ENCODE measurements around the gene NUDT8. TPM values are rescaled to one million over a fixed set of nuclear protein-coding genes. Genes with fewer than 3 reads are reported as not detected.
A peak's percentile ranks its signal among the peaks of the same experiment; 100 is the strongest.

Gene NUDT8
- total RNA-seq, 1 donor from 2014 or later: 5.3 TPM

- Mint-ChIP-seq H3K9me3 (no peaks in the 10 kb centered on the region), H3K27ac (no peak overlapping the region), H3K4me1 (peaks cover 51% of the 10 kb centered on the region), H3K4me3 (no peak overlapping the region), H3K36me3 (ENCODE audit: low read depth) (peaks cover 47% of the 10 kb centered on the region), H3K27me3 (no peaks in the 10 kb centered on the region)
- DNase-seq (no peak), ATAC-seq (ENCODE audit: low read depth) (no peak)
- TF ChIP-seq CTCF (IDR thresholded peaks at IDR 0.05): no peak
- POLR2A ChIA-PET: interaction anchor here (4.2 kb wide), 1 partner anchor 22 kb away, joined by 28 read pairs; no protein-coding TSS in a partner anchor
- CTCF ChIA-PET: no interaction called here
- intact Hi-C loops (cut with micrococcal nuclease): loop anchor here (5.0 to 10.0 kb wide), 2 partner anchors 259 to 664 kb away; partner anchors contain the start of genes C11orf24 and POLD4
These were observed 18.6 kb downstream of the NUDT8 start for GRCh38 chr11:67611165-67611564.

GRCh38 chr11:67610302-67610868 lies 19.4 kb downstream of the NUDT8 start:
- H3K9me3 Mint-ChIP-seq: no peaks in the 10 kb centered on the region
- peaks cover 3% of the 10 kb centered on the region for H3K27me3 Mint-ChIP-seq
- intact Hi-C loops (cut with micrococcal nuclease): loop anchor here (5.0 to 10.0 kb wide), 2 partner anchors 258 to 664 kb away; partner anchors contain the start of genes C11orf24 and POLD4
- H3K27ac Mint-ChIP-seq: no peak overlapping the region
- TF ChIP-seq CTCF (IDR thresholded peaks at IDR 0.05): no peak
- peaks cover 47% of the 10 kb centered on the region for H3K36me3 Mint-ChIP-seq (ENCODE audit: low read depth)
- H3K4me3 Mint-ChIP-seq: no peak overlapping the region
- ATAC-seq (ENCODE audit: low read depth) (no peak), DNase-seq (no peak)
- ChIA-PET CTCF (no interaction called here), POLR2A (interaction anchor here (0.9 kb wide), 1 partner anchor 27 kb away, joined by 3 read pairs; the partner anchor contains the start of gene GSTP1)
- peaks cover 49% of the 10 kb centered on the region for H3K4me1 Mint-ChIP-seq

GRCh38 chr11:67609316-67609715 lies 20.4 kb downstream of the NUDT8 start:
- Mint-ChIP-seq H3K4me1 (peaks cover 38% of the 10 kb centered on the region), H3K9me3 (no peaks in the 10 kb centered on the region), H3K27me3 (peaks cover 8% of the 10 kb centered on the region), H3K4me3 (no peak overlapping the region), H3K27ac (no peak overlapping the region), H3K36me3 (ENCODE audit: low read depth) (peaks cover 47% of the 10 kb centered on the region)
- CTCF ChIA-PET: interaction anchor here (1.1 to 1.7 kb wide), 3 partner anchors 20 to 37 kb away, joined by 4 read pairs; partner anchors contain the start of genes GSTP1 and NUDT8
- intact Hi-C loops (cut with micrococcal nuclease): loop anchor here (5.0 kb wide), 1 partner anchor 207 kb away; the partner anchor contains the start of genes PPP1CA and TBC1D10C
- TF ChIP-seq CTCF (IDR thresholded peaks at IDR 0.05): no peak
- POLR2A ChIA-PET: interaction anchor here (2.3 kb wide), 1 partner anchor 26 kb away, joined by 15 read pairs; the partner anchor contains the start of gene GSTP1
- no peak for DNase-seq
- ATAC-seq (ENCODE audit: low read depth): no peak

GRCh38 chr11:67608486-67608885 lies 21.3 kb downstream of the NUDT8 start:
- Mint-ChIP-seq H3K27ac (peak overlapping the region; percentile 7), H3K9me3 (no peaks in the 10 kb centered on the region), H3K27me3 (peaks cover 11% of the 10 kb centered on the region), H3K4me1 (peaks cover 30% of the 10 kb centered on the region), H3K36me3 (ENCODE audit: low read depth) (peaks cover 43% of the 10 kb centered on the region), H3K4me3 (peak overlapping the region; percentile 25)
- intact Hi-C loops (cut with micrococcal nuclease): loop anchor here (5.0 kb wide), 1 partner anchor 206 kb away; the partner anchor contains the start of genes PPP1CA and TBC1D10C
- DNase-seq (no peak), ATAC-seq (ENCODE audit: low read depth) (no peak)
- TF ChIP-seq CTCF (IDR thresholded peaks at IDR 0.05): no peak
- POLR2A ChIA-PET: interaction anchor here (2.3 kb wide), 1 partner anchor 25 kb away, joined by 15 read pairs; the partner anchor contains the start of gene GSTP1
- CTCF ChIA-PET: interaction anchor here (1.1 to 1.7 kb wide), 3 partner anchors 21 to 36 kb away, joined by 4 read pairs; partner anchors contain the start of genes GSTP1 and NUDT8

- Mint-ChIP-seq H3K27ac (peak overlapping the region; percentile 73), H3K36me3 (ENCODE audit: low read depth) (peaks cover 38% of the 10 kb centered on the region), H3K27me3 (peaks cover 11% of the 10 kb centered on the region), H3K4me1 (peaks cover 24% of the 10 kb centered on the region), H3K9me3 (no peaks in the 10 kb centered on the region), H3K4me3 (peak overlapping the region; percentile 90)
- no peak for ATAC-seq (ENCODE audit: low read depth)
- ChIA-PET POLR2A (interaction anchor here (1.0 to 2.3 kb wide), 3 partner anchors 18 to 24 kb away, joined by 4 to 15 read pairs (median 5); partner anchors contain the start of gene GSTP1), CTCF (interaction anchor here (1.1 to 1.7 kb wide), 2 partner anchors 24 to 35 kb away, joined by 3 to 4 read pairs; partner anchors contain the start of gene GSTP1)
- intact Hi-C loops (cut with micrococcal nuclease): loop anchor here (5.0 kb wide), 1 partner anchor 205 kb away; the partner anchor contains the start of genes PPP1CA and TBC1D10C
- TF ChIP-seq CTCF (IDR thresholded peaks at IDR 0.05): no peak
- DNase-seq: no peak
These were observed 22.2 kb downstream of the NUDT8 start for GRCh38 chr11:67607507-67607906.

All from activated B cell treated with CpG ODN at 0.5 μM for 24 hours (primary cell).